Measurements from ENCODE around the gene SRGAP1.
"Not testable (repeated sequence)": the region's sequence is repeated elsewhere in the genome, so short reads cannot be mapped to it uniquely, and the experiment has no call there.

GRCh38 chr12:63842750-63843149 is 1.8 kb upstream of the SRGAP1 start:
- not testable (repeated sequence) for TF ChIP-seq CTCF, EZH2phosphoT487 (IDR thresholded peaks at IDR 0.05; ENCODE audit: low read length)
